AG04449 (cell line): Measurements from ENCODE around the gene KLF13.

Source experiments
- CTCF ChIA-PET: fragments of 350-600 bp; formaldehyde crosslinking; extraction: SDS; loops from one replicate; lab custom pipeline; 2021; ENCODE audit warnings: antibody characterized with exemption; lab: Yijun Ruan, JAX
- POLR2A ChIA-PET: fragments of 400-600, 350-600 bp; formaldehyde crosslinking; extraction: SDS; loops from one replicate; lab custom pipeline; 2020; ENCODE audit warnings: antibody characterized with exemption, inconsistent platforms; lab: Yijun Ruan, JAX
- DNase-seq: peaks from one replicate; pipeline ENCODE4 v3.0.0-alpha.2; 2010; ENCODE audit warnings: low read depth, low spot score
- H3K4me3 ChIP-seq: 2 replicates; pipeline ENCODE4 v1.5.1; 2011; ENCODE audit warnings: low read depth, mild to moderate bottlenecking, control low read depth, low read length
- TF ChIP-seq, protein P1 (sequence below): IDR thresholded peaks from one replicate; pipeline ENCODE4 v1.5.1; 2011; ENCODE audit warnings: mild to moderate bottlenecking, moderate library complexity, low read length, control low read depth, inconsistent platforms; ENCODE audit not compliant: insufficient read depth; ENCODE audit errors: missing control alignments

Gene KLF13

DNA sequence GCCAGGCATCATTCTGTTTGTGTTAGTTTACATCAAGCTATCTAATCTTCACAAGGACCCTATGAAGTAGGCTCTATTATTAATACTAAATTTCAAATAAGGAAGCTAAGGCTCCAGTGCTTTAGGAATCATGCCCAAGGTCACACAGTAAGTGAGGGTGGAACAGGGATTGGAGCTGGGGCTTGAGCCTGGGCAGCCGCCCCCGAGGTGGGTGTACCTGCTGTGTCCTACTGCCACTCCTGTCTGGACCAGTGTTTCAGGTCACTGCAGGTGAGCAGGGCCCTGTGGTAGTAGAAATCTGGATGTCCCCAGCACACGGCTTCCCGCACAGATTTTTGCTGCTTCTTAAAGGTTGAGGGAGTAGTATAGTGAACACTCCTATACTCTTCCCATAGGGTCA, 6.5 kb downstream of the KLF13 start:
- H3K4me3 ChIP-seq, result no peak overlapping the region
- DNase-seq, result no peak
- CTCF ChIA-PET, result interaction anchor here (1.8 to 2.9 kb wide), 2 partner anchors 102 to 155 kb away, joined by 4 to 10 read pairs; no protein-coding TSS in a partner anchor
- POLR2A ChIA-PET, result no interaction called here
- TF ChIP-seq, protein P1, sequence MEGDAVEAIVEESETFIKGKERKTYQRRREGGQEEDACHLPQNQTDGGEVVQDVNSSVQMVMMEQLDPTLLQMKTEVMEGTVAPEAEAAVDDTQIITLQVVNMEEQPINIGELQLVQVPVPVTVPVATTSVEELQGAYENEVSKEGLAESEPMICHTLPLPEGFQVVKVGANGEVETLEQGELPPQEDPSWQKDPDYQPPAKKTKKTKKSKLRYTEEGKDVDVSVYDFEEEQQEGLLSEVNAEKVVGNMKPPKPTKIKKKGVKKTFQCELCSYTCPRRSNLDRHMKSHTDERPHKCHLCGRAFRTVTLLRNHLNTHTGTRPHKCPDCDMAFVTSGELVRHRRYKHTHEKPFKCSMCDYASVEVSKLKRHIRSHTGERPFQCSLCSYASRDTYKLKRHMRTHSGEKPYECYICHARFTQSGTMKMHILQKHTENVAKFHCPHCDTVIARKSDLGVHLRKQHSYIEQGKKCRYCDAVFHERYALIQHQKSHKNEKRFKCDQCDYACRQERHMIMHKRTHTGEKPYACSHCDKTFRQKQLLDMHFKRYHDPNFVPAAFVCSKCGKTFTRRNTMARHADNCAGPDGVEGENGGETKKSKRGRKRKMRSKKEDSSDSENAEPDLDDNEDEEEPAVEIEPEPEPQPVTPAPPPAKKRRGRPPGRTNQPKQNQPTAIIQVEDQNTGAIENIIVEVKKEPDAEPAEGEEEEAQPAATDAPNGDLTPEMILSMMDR, result no peak

DNA sequence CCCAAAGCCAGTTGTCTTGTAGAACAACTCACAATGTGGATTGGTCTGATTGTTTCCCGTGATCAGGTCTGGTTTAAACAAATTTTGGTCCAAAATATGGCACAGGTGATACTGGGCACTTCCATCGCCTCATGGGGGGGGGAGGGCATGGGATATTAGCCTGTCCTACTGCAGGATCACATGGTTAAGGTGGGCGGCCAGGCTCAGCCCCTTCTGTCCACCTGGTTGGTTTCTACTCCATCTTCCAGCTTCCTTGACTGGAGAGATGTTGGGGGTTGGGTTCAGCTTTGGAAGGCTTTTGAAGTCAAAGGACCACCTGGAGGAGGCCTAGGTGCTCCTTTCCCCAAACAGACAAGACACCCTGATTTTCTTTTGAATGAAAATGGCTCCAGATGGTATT, 7.2 kb downstream of the KLF13 start:
- POLR2A ChIA-PET, result no interaction called here
- TF ChIP-seq, protein P1, result no peak
- H3K4me3 ChIP-seq, result no peak overlapping the region
- CTCF ChIA-PET, result interaction anchor here (2.9 kb wide), 1 partner anchor 155 kb away, joined by 10 read pairs; no protein-coding TSS in a partner anchor
- DNase-seq, result no peak

DNA sequence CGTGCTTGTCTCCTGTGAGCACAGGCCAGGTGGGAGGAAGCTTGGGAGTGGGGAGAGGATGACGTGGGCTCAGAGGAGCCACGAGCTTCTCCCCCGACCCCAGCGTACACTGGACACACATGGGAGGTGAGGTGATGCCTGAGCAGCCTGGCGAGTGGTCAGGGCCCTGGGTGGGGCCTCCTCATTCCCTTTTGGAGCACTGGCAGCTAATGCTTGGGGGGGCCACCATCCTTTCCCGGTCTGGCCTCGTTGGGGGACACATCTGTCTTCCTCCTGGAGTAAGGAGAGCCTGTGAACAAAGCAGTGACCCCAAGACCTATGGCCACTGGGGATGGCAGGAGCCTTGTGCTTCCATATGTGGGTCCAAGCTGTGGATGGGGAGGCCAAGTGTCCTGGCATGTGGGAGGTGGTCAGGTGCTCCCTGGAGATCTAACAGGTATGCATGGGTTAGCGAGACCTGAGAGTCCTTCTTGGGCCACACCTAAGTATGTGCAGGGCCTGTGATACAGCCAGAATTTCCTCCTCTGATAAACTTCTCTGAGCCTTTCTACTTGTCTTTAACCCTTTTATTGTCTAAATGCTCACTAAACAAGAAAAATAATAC, 9.5 kb downstream of the KLF13 start:
- CTCF ChIA-PET, result interaction anchor here (1.6 kb wide), 1 partner anchor 152 kb away, joined by 5 read pairs; no protein-coding TSS in a partner anchor

GRCh38 chr15:31336593-31337295, 10.1 kb downstream of the KLF13 start:
- TF ChIP-seq, protein P1, result no peak
- H3K4me3 ChIP-seq, result no peak overlapping the region
- ChIA-PET POLR2A (no interaction called here), CTCF (no interaction called here)
- no peak for DNase-seq

More for the DNA sequence above, 9.5 kb downstream of the KLF13 start:
- TF ChIP-seq, protein P1, result no peak
- no peak for DNase-seq
- POLR2A ChIA-PET, result no interaction called here
- no peak overlapping the region for H3K4me3 ChIP-seq

- H3K4me3 ChIP-seq, result no peak overlapping the region
- ChIA-PET CTCF (no interaction called here), POLR2A (no interaction called here)
- no peak for DNase-seq
- TF ChIP-seq, protein P1, result no peak
Measured at GRCh38 chr15:31337352-31338031, 10.9 kb downstream of the KLF13 start.

DNA sequence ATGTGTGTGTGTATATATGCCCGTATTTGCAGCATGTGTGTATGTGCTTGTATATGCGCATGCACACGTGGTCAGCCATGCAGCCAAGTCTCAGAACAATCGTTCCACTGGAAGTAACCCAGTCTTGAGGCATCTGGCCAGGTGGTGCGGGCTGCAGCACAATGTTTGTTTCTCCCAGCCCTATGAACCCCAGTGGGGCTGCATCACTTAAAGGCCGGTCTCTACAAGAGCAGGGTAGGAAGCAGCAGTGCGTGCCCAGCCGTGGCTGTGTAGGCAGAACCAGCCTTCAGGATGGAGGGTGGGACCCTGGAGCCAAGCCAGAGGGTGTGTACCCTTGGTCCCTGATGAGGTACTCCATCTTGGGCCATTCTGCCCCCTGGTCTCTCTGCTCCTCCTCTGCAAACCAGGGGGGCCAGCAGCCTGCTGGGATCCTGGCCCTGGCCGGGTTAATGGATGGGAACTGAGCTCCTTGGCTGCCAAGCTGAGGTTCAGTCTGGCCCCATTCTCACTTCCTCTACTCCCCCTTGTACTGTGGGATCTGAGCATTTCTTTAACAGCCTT, 11.8 kb downstream of the KLF13 start:
- DNase-seq, result no peak
- POLR2A ChIA-PET, result interaction anchor here (1.2 kb wide), 1 partner anchor 12 kb away, joined by 3 read pairs; the partner anchor contains the start of gene KLF13
- TF ChIP-seq, protein P1, result no peak
- CTCF ChIA-PET, result interaction anchor here (1.0 kb wide), 1 partner anchor 16 kb away, joined by 3 read pairs; no protein-coding TSS in a partner anchor
- H3K4me3 ChIP-seq, result no peak overlapping the region
